Activated CD4-positive, alpha-beta T cell treated with anti-CD3 and anti-CD28 coated beads, Interleukin-10, Interleukin-2, amounts not matched to agents 100 ng/mL and 50 ng/mL, durations not matched to agents 16 hours and 8 hours (primary cell): ENCODE measurements around the gene SMYD3.

ENCODE experiments used
- DNase-seq: peaks from one replicate; pipeline ENCODE4 v3.0.0-alpha.2; 2020

The SMYD3 gene

GRCh38 chr1:246165826-246166709, 341.0 kb downstream of the SMYD3 start:
- DNase-seq: no peak

- no peak for DNase-seq
Measured at GRCh38 chr1:246164764-246165163, 342.3 kb downstream of the SMYD3 start.

GRCh38 chr1:246162560-246162959, 344.5 kb downstream of the SMYD3 start:
- no peak for DNase-seq

GRCh38 chr1:246161626-246162025, 345.5 kb downstream of the SMYD3 start:
- DNase-seq: no peak

DNA sequence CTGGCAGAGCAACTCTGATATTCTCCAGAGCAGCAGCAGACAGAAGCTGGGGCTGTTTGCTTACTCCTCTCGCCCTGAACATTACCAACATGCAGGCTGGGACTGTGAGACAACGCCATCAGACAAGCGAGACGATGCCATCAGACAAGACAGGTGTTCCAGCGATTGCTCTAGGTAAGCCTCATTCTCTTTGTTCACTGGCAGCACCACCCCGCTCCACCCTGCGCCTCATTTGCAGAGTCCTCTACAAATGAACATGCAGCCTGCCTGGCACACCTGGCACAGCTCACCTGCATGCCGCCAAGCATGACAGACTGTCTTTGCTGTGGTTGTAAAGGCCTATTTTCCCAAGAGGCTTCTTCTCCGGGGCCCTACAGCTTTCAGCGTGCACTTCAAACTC, 346.2 kb downstream of the SMYD3 start:
- no peak for DNase-seq

DNA sequence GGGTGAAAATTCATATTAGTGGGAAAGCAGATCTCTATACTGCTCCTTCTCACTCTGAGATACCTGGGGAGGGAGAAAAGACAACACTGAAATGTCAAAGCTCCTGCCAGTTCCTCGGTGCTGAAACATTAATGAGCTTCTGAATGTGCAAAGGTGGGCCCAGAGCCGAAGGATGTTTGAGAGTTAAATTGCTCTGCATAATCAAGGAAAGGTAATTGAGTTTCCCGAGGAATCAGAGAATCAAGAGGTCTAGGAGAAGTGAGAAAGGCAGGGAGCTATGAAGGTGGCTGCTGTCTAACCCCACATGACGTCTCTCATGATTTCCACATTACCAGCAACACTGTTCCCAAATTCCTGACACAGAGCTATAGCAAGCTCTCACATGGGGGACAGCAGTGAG, 346.7 kb downstream of the SMYD3 start:
- no peak for DNase-seq

- DNase-seq: no peak
Measured at GRCh38 chr1:246159279-246160227, 347.5 kb downstream of the SMYD3 start.

GRCh38 chr1:246158131-246158530, 348.9 kb downstream of the SMYD3 start:
- peak; percentile 4 for DNase-seq

GRCh38 chr1:246157516-246157915, 349.6 kb downstream of the SMYD3 start:
- no peak for DNase-seq

- DNase-seq: no peak
Measured at GRCh38 chr1:246156847-246157246, 350.2 kb downstream of the SMYD3 start.

DNA sequence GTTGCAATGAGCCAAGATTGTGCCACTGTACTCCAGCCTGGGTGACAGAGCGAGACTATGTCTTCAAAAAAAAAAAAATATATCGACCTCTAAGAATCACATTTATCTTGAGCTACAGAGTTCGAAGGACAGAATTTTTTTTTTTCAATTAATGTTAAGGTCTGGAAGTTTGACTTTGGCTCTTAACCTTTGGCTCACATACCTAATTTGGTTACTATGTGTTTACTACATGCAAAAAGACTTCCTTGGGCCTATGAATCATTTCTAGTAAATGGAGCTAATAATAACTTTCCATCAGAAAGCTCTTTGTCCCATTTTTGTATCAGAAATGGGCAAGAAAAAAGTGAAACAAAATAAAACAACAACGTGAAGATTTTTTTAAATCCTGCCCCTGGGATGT, 351.2 kb downstream of the SMYD3 start:
- no peak for DNase-seq

DNA sequence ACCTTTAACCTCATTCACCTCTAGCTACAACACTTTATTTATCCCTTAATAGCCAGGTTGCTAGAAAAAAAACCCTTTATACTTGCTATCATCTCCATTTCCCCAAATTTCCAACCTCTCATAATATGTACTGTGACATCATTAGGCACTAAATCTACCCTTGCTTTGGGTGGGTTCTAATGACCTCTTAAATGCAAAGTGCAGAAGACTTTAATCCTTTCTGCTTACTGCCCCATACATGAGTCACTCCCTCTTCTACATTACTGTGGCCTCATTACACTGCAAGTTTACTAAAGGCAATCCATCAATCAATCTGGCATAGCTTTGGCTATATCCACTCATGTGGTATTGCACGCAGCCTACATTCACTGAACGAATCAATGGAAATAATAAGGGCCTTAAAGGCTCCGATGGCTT, 353.3 kb downstream of the SMYD3 start:
- DNase-seq: no peak

DNA sequence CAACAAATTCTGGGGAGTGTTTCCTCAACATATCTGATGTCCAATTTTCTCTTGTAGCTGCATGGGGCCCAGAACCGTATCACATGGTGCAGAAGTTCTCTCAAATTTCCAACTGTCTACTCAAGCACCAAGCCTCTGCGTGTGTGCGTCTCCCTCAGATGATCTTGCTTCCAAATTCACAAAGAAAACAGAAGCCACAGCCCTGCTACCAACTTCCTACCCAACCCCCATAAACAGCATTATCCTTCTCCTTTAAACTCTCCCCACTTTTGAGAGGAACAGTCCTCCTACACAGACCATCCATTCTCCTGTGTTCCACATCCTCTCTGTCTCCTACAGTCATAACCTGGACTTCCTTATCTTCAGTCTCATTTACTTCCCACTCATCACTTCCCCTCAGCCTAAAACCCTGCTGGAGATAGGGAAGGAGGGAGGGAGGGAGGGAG, 354.1 kb downstream of the SMYD3 start:
- DNase-seq: no peak

DNA sequence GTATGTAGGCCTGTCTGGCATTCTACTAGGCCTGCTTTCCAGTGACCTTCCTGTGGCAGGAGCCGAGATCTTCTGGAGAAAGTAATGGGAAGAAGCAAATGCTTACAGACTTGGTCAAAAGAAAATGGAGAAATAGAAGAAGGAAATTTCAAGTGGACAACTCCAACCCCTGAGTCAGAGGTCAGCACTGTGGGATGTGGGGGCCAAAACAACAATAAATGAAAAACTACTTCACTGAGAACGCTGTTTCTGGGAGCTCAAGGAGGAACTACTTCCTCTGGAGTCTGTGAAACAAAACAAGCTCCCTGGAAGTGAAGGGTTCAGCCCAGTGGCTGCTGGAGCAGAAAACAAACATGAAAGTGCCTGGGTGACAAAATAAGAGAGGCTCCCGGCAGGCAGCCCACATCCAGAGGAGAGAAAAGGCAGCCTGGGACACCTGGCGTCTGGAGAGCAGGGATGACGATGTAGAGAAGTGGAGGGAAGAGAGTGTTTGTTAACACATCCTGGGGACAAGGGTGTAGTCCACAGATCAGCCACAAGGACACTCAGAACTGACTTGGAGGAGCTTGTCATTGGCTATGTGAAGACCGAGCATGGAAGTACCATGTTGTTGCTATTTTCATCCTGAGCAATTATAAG, 355.2 kb downstream of the SMYD3 start:
- DNase-seq: no peak

DNA sequence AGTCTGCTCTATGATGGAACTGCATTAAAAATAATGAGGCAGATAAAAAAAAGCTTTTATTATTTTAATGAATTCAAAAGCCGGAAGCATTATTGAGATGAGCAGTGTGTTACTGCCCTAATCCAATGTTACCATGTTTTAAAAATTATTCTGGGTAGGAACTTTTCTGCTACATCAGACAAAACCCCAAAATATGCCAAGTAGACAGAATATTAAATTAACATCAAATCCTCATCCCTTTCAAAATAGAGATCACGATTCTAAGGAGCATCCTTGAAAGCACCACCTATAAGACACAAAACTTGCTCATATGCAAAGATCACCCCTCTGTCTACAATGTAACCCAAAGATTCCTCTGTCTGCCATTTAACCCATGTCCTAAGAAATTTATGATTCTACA, 357.5 kb downstream of the SMYD3 start:
- no peak for DNase-seq

GRCh38 chr1:246147524-246148461, 359.3 kb downstream of the SMYD3 start:
- no peak for DNase-seq

GRCh38 chr1:246146804-246147523, 360.1 kb downstream of the SMYD3 start:
- no peak for DNase-seq

- DNase-seq: no peak
Measured at GRCh38 chr1:246145900-246146299, 361.2 kb downstream of the SMYD3 start.

DNA sequence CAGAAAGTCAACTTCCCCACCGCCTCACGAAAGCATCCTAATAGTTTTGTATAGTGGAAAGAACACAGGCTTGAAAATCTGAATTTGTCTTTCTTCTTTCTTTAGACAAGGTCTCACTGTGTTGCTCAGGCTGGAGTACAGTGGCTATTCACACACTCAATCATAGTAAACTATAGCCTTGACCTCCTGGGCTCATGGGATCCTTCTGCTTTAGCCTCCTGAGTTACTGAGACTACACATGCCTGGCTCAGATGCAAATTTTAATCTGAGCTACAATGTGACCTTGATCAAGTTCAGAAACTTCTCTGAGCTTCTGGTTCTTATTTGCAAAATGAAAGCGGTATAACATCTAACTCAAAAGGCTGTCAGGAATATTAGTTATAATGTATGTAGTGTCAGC, 362.1 kb downstream of the SMYD3 start:
- DNase-seq: no peak

DNA sequence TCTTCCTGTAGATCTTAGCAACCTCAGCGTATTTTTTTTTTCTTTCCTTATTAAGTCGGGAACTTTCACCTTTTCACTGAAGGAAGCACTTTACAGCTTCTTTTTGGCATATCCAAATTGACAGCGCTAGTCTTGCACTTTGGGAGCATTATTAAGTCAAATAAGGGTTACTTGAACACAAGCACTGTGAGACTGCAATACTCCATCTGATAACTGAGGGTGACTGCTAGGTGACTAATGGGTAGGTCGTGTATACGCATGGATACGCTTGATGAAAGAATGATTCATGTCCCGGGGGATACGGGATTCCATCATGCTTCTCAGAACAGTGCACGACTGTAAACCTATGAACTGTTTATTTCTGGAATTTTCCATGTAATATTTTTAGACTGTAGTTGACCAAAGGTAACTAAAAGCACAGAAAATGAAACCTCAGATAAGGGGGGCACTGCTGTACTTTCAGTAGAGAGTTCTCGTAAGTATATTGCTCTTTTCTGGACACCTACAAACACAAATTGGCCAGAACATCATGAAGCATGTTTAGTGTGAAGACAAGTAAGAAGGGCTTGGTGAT, 364.7 kb downstream of the SMYD3 start:
- DNase-seq: no peak

GRCh38 chr1:246141306-246141705, 365.8 kb downstream of the SMYD3 start:
- DNase-seq: no peak
